Neutrophil (primary cell): ENCODE results near the gene C22orf23.

Experiments used
- H3K27ac ChIP-seq: fragments of 200-600 bp; sonication (generic); 2 replicates; pipeline ENCODE4 v1.5.1; 2016; ENCODE audit warnings: mild to moderate bottlenecking, moderate library complexity
- H3K27me3 ChIP-seq: fragments of 200-600 bp; sonication (generic); 2 replicates; pipeline ENCODE4 v1.6.0; 2016; ENCODE audit warnings: mild to moderate bottlenecking
- H3K36me3 ChIP-seq: fragments of 200-600 bp; sonication (generic); 2 replicates; pipeline ENCODE4 v1.5.1; 2017
- H3K4me1 ChIP-seq, 2 experiments: fragments of 200-600 bp in 1 of 2; sonication (generic) in 1 of 2; 1 replicate in 1 of 2; 2 replicates in 1 of 2; pipeline versions ENCODE4 v1.5.1 to v1.6.1; 2013 to 2016; ENCODE audit warnings: low read depth in 1 of 2, low read length in 1 of 2, mild to moderate bottlenecking in 1 of 2, moderate library complexity in 1 of 2; ENCODE audit not compliant: control insufficient read depth in 1 of 2, insufficient read depth in 1 of 2
- H3K4me3 ChIP-seq, 2 experiments: fragments of 200-600 bp in 1 of 2; sonication (generic) in 1 of 2; 1 replicate in 1 of 2; 2 replicates in 1 of 2; pipeline ENCODE4 v1.5.1; 2013 to 2016; ENCODE audit warnings: low read depth in 1 of 2, low read length in 1 of 2, mild to moderate bottlenecking in 1 of 2, moderate library complexity in 1 of 2
- H3K9me3 ChIP-seq: fragments of 200-600 bp; sonication (generic); 2 replicates; pipeline ENCODE4 v1.5.1; 2016
- CTCF ChIP-seq: fragments of 200-600 bp; sonication (generic); IDR thresholded peaks from 2 replicates; pipeline ENCODE4 v1.5.1; 2016; ENCODE audit warnings: antibody characterized with exemption

The C22orf23 gene

GRCh38 chr22:37990862-37991261 lies 37.5 kb upstream of the C22orf23 start:
- Histone ChIP-seq H3K9me3 (no peaks in the 10 kb centered on the region), H3K27me3 (no peaks in the 10 kb centered on the region), H3K4me3 (no peak overlapping the region), H3K36me3 (no peaks in the 10 kb centered on the region), H3K27ac (no peak overlapping the region), H3K4me1 (no peaks in the 10 kb centered on the region)
- TF ChIP-seq CTCF, result no peak

DNA sequence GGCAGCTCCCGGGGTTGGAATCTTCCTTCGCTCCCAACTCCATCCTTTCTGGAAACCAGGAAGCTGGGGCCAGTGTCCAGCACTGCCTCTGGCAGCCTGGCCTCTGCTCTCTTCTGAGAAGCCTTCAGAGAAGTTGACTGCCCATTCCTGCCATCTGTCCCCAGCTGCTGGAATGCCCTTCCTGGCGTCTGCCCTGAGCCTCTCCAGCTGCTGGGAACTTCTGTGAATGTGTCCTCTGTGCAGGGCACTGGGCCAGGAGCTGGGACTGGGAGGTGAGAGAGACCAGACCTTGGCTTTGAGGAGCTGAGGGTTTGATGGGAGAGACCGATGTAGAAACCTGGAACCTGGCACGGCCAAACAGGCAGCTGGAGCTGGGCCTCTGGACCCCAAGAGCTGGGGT lies 36.9 kb upstream of the C22orf23 start:
- Histone ChIP-seq H3K27ac (no peak overlapping the region), H3K36me3 (no peaks in the 10 kb centered on the region), H3K4me3 (no peak overlapping the region), H3K27me3 (no peaks in the 10 kb centered on the region), H3K4me1 (no peaks in the 10 kb centered on the region), H3K9me3 (no peaks in the 10 kb centered on the region)
- TF ChIP-seq CTCF, result no peak

DNA sequence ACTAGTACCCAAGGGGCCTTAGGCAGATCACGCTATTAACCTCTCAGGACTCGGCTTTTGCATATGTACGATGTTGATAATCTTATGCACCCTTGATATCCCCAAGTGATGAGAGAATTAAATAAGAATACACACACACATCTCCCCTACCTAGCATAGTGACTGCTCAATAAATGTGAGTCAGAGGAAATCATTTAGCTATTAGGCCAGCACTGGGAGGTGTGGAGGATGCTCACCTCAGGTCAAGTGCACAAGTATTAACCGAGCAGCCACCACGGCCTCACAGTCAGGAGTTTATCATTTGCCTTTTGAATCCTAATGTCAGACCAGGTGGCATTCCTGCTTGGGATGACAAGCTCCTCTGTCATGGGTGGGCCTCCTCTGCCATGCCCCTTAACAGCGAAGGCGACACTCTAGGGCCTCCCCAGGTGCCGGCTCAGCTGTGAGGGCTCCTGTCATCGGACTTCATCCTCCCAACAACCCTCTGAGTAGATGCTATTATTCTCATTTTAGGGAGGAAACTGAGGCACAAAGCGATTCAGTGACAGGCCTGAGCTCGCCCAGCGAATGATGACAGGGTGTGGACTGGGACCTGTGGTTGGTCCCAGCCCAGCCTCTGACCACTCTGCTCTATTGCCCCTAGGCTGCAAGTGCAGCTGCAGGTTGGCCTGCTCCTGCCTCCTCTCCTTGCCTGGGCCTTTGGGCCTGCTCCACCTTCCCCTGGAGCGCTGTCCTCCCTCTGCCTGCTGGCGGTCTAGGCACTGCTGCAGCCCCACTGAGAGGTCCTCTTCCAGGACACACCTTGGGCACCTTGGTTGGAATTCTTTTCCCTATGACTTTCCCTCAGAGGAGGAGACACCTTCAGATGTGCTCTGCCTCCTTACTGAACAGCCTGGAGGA lies 36.0 kb upstream of the C22orf23 start:
- TF ChIP-seq CTCF, result no peak

DNA sequence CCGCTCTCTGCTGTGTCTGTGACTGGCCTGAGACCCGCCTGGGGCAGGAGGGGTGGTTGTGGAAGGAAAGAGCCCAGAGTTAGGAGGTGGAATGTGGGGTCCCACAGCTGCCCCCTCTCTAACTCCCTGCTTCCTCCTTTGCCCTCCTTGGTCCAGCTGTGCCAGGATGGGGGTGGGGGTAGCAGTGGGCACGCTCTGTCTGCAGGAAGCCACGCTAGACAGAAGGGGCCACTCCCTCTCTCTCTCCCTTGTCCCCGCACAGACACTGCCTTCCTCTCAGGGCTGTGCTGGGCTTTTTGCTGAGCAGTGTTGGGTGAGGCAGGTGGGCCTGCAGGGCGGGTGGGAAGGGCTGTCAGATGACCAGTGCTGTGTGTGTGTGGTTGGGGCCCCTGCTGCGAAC lies 33.0 kb upstream of the C22orf23 start:
- H3K9me3 ChIP-seq, result no peaks in the 10 kb centered on the region
- H3K36me3 ChIP-seq, result no peaks in the 10 kb centered on the region
- TF ChIP-seq CTCF, result no peak
- no peaks in the 10 kb centered on the region for H3K4me1 ChIP-seq
- H3K27ac ChIP-seq, result no peak overlapping the region
- H3K27me3 ChIP-seq, result no peaks in the 10 kb centered on the region
- no peak overlapping the region for H3K4me3 ChIP-seq

More for the DNA sequence above, 36.0 kb upstream of the C22orf23 start:
- no peaks in the 10 kb centered on the region for H3K9me3 ChIP-seq
- no peaks in the 10 kb centered on the region for H3K27me3 ChIP-seq
- H3K36me3 ChIP-seq, result no peaks in the 10 kb centered on the region
- H3K27ac ChIP-seq, result no peak overlapping the region
- H3K4me1 ChIP-seq, result no peaks in the 10 kb centered on the region
- H3K4me3 ChIP-seq, result no peak overlapping the region

- Histone ChIP-seq H3K27me3 (no peaks in the 10 kb centered on the region), H3K9me3 (no peaks in the 10 kb centered on the region), H3K4me1 (no peaks in the 10 kb centered on the region), H3K36me3 (no peaks in the 10 kb centered on the region), H3K4me3 (no peak overlapping the region), H3K27ac (no peak overlapping the region)
- TF ChIP-seq CTCF, result no peak
Measured at GRCh38 chr22:37985751-37986281, 32.4 kb upstream of the C22orf23 start.
